HepG2 (cell line): ENCODE data around the gene GNAI2. TPM values are rescaled to one million over a fixed set of nuclear protein-coding genes. Genes with fewer than 3 reads are reported as not detected.

ENCODE experiments used
- ATAC-seq: fragments of 200-7000 bp; cut with Tn5 transposase; 3 replicates; pipeline ENCODE4 v1.9.1; 2020; ENCODE audit warnings: mild to moderate bottlenecking, moderate library complexity
- BruUV-seq: library from RNA; stranded (reverse); fragments of 400-500 nt; replicated peaks from 2 replicates; lab custom pipeline; 2021; lab: Mats Ljungman, UMichigan
- CTCF ChIA-PET: fragments of 300-600 bp; formaldehyde crosslinking; extraction: SDS; loops from one replicate; lab custom pipeline; 2021; ENCODE audit warnings: low total read pairs, inconsistent platforms, low intra/inter-chr PET ratio; lab: Yijun Ruan, JAX
- POLR2A ChIA-PET: fragments of 350-600 bp; sonication (Branson Sonifier 250); formaldehyde crosslinking; loops from one replicate; lab custom pipeline; 2020; ENCODE audit warnings: antibody characterized with exemption, inconsistent platforms; lab: Yijun Ruan, JAX
- DNase-seq: peaks from one replicate; pipeline ENCODE4 v3.0.0-alpha.2; 2015; ENCODE audit warnings: low spot score
- FAIRE-seq: peaks from 3 replicates; lab custom pipeline; 2011; peaks lifted over from hg19 to GRCh38; lab: Jason Lieb, UNC
- H2AFZ ChIP-seq: one replicate; pipeline ENCODE4 v1.6.1; 2011; ENCODE audit warnings: low read length, inconsistent platforms
- H3K27ac ChIP-seq: fragments of 300-600 bp; 3 replicates; pipeline ENCODE4 v1.8.0; 2011; ENCODE audit warnings: mixed run types, mild to moderate bottlenecking, mixed read lengths, low read length, inconsistent platforms; ENCODE audit not compliant: insufficient read depth; ENCODE audit errors: extremely low read length
- H3K27me3 ChIP-seq, 2 experiments: fragments of 200-600 bp in 1 of 2; 2 replicates in 1 of 2; 3 replicates in 1 of 2; pipeline versions ENCODE4 v1.6.0 to v1.8.0; 2011; ENCODE audit warnings: low read length in 2 of 2, mild to moderate bottlenecking in 2 of 2, moderate library complexity in 2 of 2, inconsistent platforms in 1 of 2; ENCODE audit not compliant: insufficient read depth in 2 of 2, control insufficient read depth in 1 of 2
- H3K36me3 ChIP-seq, 2 experiments: fragments of 200-600 bp in 1 of 2; replicated peaks in 1 of 2; 2 replicates in 1 of 2; 3 replicates in 1 of 2; pipeline versions ENCODE4 v1.5.1 to v1.8.0; 2011; ENCODE audit warnings: low read length in 2 of 2, inconsistent platforms in 1 of 2; ENCODE audit not compliant: insufficient read depth in 2 of 2, control insufficient read depth in 1 of 2
- H3K4me1 ChIP-seq: 2 replicates; pipeline ENCODE4 v1.5.1; 2012; ENCODE audit warnings: low read length, inconsistent platforms; ENCODE audit not compliant: insufficient read depth
- H3K4me2 ChIP-seq: 2 replicates; pipeline ENCODE4 v1.6.0; 2011; ENCODE audit warnings: low read depth, low read length, inconsistent platforms
- H3K4me3 ChIP-seq, 3 experiments: fragments of 200-600 bp in 1 of 3; sonication (generic), shearing (Covaris generic) in 1 of 3; replicated peaks in 1 of 3; 2 replicates each; pipeline ENCODE4 v1.5.1; 2011 to 2016; ENCODE audit warnings: low read length in 3 of 3, inconsistent platforms in 2 of 3, low read depth in 2 of 3, mild to moderate bottlenecking in 2 of 3, control low read depth in 1 of 3, mixed read lengths in 1 of 3; ENCODE audit not compliant: insufficient read depth in 1 of 3
- H3K79me2 ChIP-seq: one replicate; pipeline ENCODE4 v1.6.1; 2011; ENCODE audit warnings: low read length, inconsistent platforms; ENCODE audit not compliant: insufficient read depth
- H3K9ac ChIP-seq: 2 replicates; pipeline ENCODE4 v1.6.0; 2011; ENCODE audit warnings: mild to moderate bottlenecking, low read depth, low read length, inconsistent platforms; ENCODE audit not compliant: insufficient read depth
- H3K9me3 ChIP-seq: 2 replicates; pipeline ENCODE4 v1.5.1; 2012; ENCODE audit warnings: mild to moderate bottlenecking, low read length
- H4K20me1 ChIP-seq: 2 replicates; pipeline ENCODE4 v1.6.0; 2011; ENCODE audit warnings: inconsistent platforms, mild to moderate bottlenecking, low read length, moderate library complexity; ENCODE audit not compliant: insufficient read depth
- E2F1 ChIP-seq: sonication (generic); formaldehyde crosslinking; IDR thresholded peaks from 2 replicates; pipeline ENCODE4 v1.5.0; 2020; ENCODE audit warnings: missing genetic modification reagents
- FOXA1 ChIP-seq, 2 experiments: fragments of 450-650 bp in 1 of 2; sonication (generic) in 1 of 2; formaldehyde crosslinking in 1 of 2; IDR thresholded peaks; 2 replicates each; pipeline versions ENCODE4 v1.4.0 to v1.6.1; 2016 to 2020; ENCODE audit warnings: missing genetic modification reagents in 1 of 2
- GATAD2A ChIP-seq: IDR thresholded peaks from 2 replicates; pipeline ENCODE4 v1.6.1; 2016
- GRHL1 ChIP-seq: sonication (generic); formaldehyde crosslinking; conservative IDR thresholded peaks from 2 replicates; pipeline ENCODE4 v1.8.0; 2022; ENCODE audit warnings: missing genetic modification reagents
- HIC2 ChIP-seq: sonication (generic); formaldehyde crosslinking; IDR thresholded peaks from 2 replicates; pipeline ENCODE4 v1.9.0; 2022; ENCODE audit warnings: low read depth, missing genetic modification reagents
- NR2F1 ChIP-seq, 2 experiments: fragments of 450-650 bp in 1 of 2; formaldehyde crosslinking in 1 of 2; IDR thresholded peaks; 2 replicates each; pipeline versions ENCODE4 v1.5.0 to v1.6.1; 2016 to 2020; ENCODE audit warnings: mild to moderate bottlenecking in 1 of 2, missing compliant biosample characterization in 1 of 2, missing genetic modification reagents in 1 of 2, moderate library complexity in 1 of 2
- NR3C1 ChIP-seq: sonication (generic); formaldehyde crosslinking; IDR thresholded peaks from 2 replicates; pipeline ENCODE4 v1.4.0; 2020; ENCODE audit warnings: missing genetic modification reagents
- POGZ ChIP-seq: sonication (generic); formaldehyde crosslinking; IDR thresholded peaks from 2 replicates; pipeline ENCODE4 v1.4.0; 2020; ENCODE audit warnings: mild to moderate bottlenecking, missing genetic modification reagents
- RAD21 ChIP-seq: fragments of 450-650 bp; formaldehyde crosslinking; IDR thresholded peaks from 2 replicates; pipeline ENCODE4 v1.5.0; 2020; ENCODE audit warnings: mild to moderate bottlenecking
- SRSF1 ChIP-seq: fragments of 200-400 bp; formaldehyde crosslinking; optimal IDR thresholded peaks from 2 replicates; pipeline ENCODE3; 2017; ENCODE audit warnings: mild to moderate bottlenecking, low read depth, low read length, moderate library complexity
- TFDP1 ChIP-seq: IDR thresholded peaks from 2 replicates; pipeline ENCODE4 v1.6.1; 2016; ENCODE audit warnings: missing compliant biosample characterization, missing genetic modification reagents, borderline replicate concordance
- TP53 ChIP-seq: sonication (generic); formaldehyde crosslinking; conservative IDR thresholded peaks from 2 replicates; pipeline ENCODE4 v1.4.0; 2020; ENCODE audit warnings: missing genetic modification reagents
- ZNF614 ChIP-seq: IDR thresholded peaks from 2 replicates; pipeline ENCODE4 v1.6.1; 2018; ENCODE audit warnings: missing biosample characterization, missing genetic modification reagents, inconsistent platforms, borderline replicate concordance
- ZNF788 ChIP-seq: sonication (generic); formaldehyde crosslinking; IDR thresholded peaks from 2 replicates; pipeline ENCODE4 v1.5.0; 2020; ENCODE audit warnings: mild to moderate bottlenecking, missing genetic modification reagents, borderline replicate concordance
- WGBS: methylation state at CpG from one replicate; pipeline ENCODE4 v1.1.6; 2017; ENCODE audit warnings: low lambda C conversion rate; 5-methylcytosine and 5-hydroxymethylcytosine counted together
- in situ Hi-C: cut with HindIII; loops from 2 replicates; pipeline ENCODE4 v1.10.0; 2017; ENCODE audit warnings: low pct_unique_long_range_greater_than_20kb; ENCODE audit not compliant: extremely low pct_ligation_motif_present
- intact Hi-C: fragments of 100-400 bp; cut with micrococcal nuclease; formaldehyde crosslinking; loops from one replicate; pipeline ENCODE4 v1.10.0; 2022; ENCODE audit not compliant: unreplicated experiment
- polyA plus RNA-seq, 8 experiments: library from polyadenylated mRNA; depleted of rRNA in 3 of 8; stranded (reverse) in 7 of 8; unstranded in 1 of 8; fragments of >200 nt; fragmentation: Illumina TruSeq in 4 of 8; extraction: Trizol in 4 of 8; gene quantifications; 2 replicates each; pipeline versions ENCODE4 v1.2.1 to v1.2.3, GENCODE V29; 2011 to 2016; ENCODE audit warnings: low read depth in 4 of 8, missing spikeins in 1 of 8, mixed read lengths in 1 of 8; ENCODE audit not compliant: insufficient read depth in 1 of 8
- total RNA-seq, 5 experiments: library from RNA; depleted of rRNA; stranded (reverse); fragments of >200 nt; fragmentation: Illumina TruSeq; extraction: Trizol; gene quantifications; 2 replicates each; pipeline ENCODE4 v1.2.3, GENCODE V29; 2016; ENCODE audit warnings: low read depth in 1 of 5

The GNAI2 gene
- total and polyA plus RNA-seq, 2 of the 13 experiments (the other 11 are each of a cell fraction or from before 2014, with no cell fraction given), result 51.1 to 66.2 TPM

GRCh38 chr3:50292159-50293078 is 56.4 kb downstream of the GNAI2 start, which contains the start of gene IFRD2:
Gene IFRD2, minus strand, starts transcription at chr3:50292429. Its CDS starts 155 bp downstream, at chr3:50292274.
- 12% methylated on average over 6 of the region's 67 CpGs for WGBS
- TF ChIP-seq RAD21 (CRISPR knock-in tag), result peak; percentile 31; the same call in 1 of the 2 replicates
- no peak for TF ChIP-seq NR3C1 (CRISPR knock-in tag)
- peak; percentile 85; the same call in 1 of the 2 replicates for TF ChIP-seq TFDP1 (CRISPR knock-in tag)
- no peak for TF ChIP-seq TP53 (CRISPR knock-in tag)
- peak; percentile 95; the same call in 1 of the 2 replicates for TF ChIP-seq ZNF788 (CRISPR knock-in tag)
- no peak; the same call in 1 of the 2 replicates for TF ChIP-seq ZNF614 (CRISPR knock-in tag)
- no peak for TF ChIP-seq FOXA1 (IDR thresholded peaks at IDR 0.05)
- no peak for TF ChIP-seq FOXA1 (CRISPR knock-in tag; IDR thresholded peaks at IDR 0.05)
- no peak for TF ChIP-seq GRHL1 (CRISPR knock-in tag)
- TF ChIP-seq SRSF1, result no peak
- no peak for TF ChIP-seq HIC2 (CRISPR knock-in tag)
- TF ChIP-seq GATAD2A (CRISPR knock-in tag), result no peak; the same call in 1 of the 2 replicates
- TF ChIP-seq POGZ, result peak; percentile 53
- TF ChIP-seq NR2F1 (CRISPR knock-in tag; IDR thresholded peaks at IDR 0.05), result 0 out of 4 replicates have a peak, but pooled peaks of 1 of the 2 experiments have one; percentile 16
- TF ChIP-seq E2F1 (CRISPR knock-in tag), result peak; percentile 88

More at GRCh38 chr3:50292159-50293078, 56.4 kb downstream of the GNAI2 start, which contains the start of gene IFRD2:
- in situ Hi-C loops (no loop called here), intact Hi-C loops (no loop called here)
- H3K9me3 ChIP-seq, result no peaks in the 10 kb centered on the region
- peak within 1 kb of the TSS; percentile 73 for H3K27ac ChIP-seq
- H3K4me2 ChIP-seq, result peak within 1 kb of the TSS; percentile 98
- H3K27me3 ChIP-seq, result no peaks in the 10 kb centered on the region
- peak within 1 kb of the TSS; percentile 60 to 92 (median 85) for H3K4me3 ChIP-seq
- peak; percentile 96 for FAIRE-seq
- TSS peak; percentile 97 for BruUV-seq
- peaks cover 21 to 34% of the 10 kb centered on the region in 2 experiments for H3K36me3 ChIP-seq
- peaks cover 15% of the 10 kb centered on the region for H3K79me2 ChIP-seq
- H2AFZ ChIP-seq, result no peak within 1 kb of the TSS
- H3K9ac ChIP-seq, result peak within 1 kb of the TSS; percentile 83
- H3K4me1 ChIP-seq, result peaks cover 33% of the 10 kb centered on the region
- ChIA-PET CTCF (interaction anchor here (1.9 kb wide), 1 partner anchor 32 kb away, joined by 4 read pairs; no protein-coding TSS in a partner anchor), POLR2A (interaction anchor here (1.0 to 3.4 kb wide), 18 partner anchors 10 to 97 kb away, joined by 3 to 36 read pairs (median 8); partner anchors contain the start of genes GNAI2, HYAL1, HYAL2 and LSMEM2)
- H4K20me1 ChIP-seq, result no peaks in the 10 kb centered on the region
- ATAC-seq, result peak; percentile 91
- DNase-seq, result peak; percentile 95
